SKM-1 treated with dmso at 0.1 percent for 144 hours (cell line): ENCODE data around the gene BAIAP3.

ENCODE experiments used
- DNase-seq: peaks from one replicate; lab custom pipeline; 2025; ENCODE audit not compliant: unreplicated experiment; lab: John Stamatoyannopoulos, UW

BAIAP3 gene

GRCh38 chr16:1298406-1298805 lies 35.0 kb upstream of the BAIAP3 start:
- DNase-seq = no peak

GRCh38 chr16:1299012-1299867 lies 34.2 kb upstream of the BAIAP3 start:
- DNase-seq = no peak

DNA sequence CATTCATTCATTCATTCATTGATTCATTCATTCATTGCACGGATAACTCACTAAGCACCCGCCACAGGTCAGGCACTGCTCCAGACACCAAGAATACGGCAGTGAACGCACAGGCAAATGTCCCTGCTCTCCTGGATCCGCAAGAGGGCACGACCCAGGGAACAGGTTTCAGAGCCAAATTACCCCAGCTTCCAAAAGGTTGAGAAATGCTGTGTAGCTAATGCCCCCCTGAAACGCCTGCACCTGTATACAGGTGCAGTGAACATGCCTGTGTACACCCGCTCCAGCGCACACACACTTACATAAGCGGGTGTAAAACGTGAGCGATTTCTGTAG lies 33.6 kb upstream of the BAIAP3 start:
- no peak for DNase-seq

DNA sequence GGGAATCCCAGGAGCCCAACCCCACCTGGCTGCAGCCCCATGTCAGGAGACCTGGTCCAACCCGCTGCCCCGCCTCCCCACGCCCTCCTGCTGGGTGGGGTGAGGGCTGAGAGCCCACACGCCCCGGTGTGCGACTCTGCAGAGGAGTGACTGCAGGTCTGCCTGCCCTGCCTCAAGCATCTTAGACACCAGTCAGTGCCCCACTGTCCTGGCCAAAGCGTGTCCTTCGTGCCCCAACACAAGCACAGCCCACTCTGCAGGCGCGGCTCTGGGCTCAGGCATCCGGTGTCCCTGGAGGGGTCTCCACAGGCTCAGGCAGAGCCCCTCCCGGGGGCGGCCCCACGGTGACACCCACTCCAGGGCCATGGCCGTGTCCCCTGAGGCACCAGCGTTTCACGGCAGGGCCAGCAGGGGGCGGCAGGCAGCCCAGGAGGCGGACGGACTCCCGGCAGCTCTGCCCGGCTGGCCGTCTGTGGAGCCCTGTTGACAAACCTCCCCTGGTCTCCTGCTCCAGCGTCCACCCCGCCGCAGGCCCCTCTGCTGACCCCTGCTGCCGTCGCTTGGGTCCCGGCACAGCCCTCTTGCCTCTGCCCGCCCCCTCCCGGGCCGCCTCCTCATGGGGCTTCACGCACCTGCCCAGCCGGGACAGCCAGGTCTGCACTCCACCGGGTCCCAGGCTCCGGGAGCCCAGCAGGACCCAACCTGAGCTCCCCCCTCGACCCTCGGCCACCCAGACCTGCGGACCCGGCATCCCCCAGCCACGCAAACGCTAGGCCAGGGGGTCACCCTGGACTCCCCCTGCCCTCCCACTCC lies 32.6 kb upstream of the BAIAP3 start:
- DNase-seq = peak; percentile 49

- DNase-seq = no peak
Measured at GRCh38 chr16:1301562-1301961, 31.9 kb upstream of the BAIAP3 start.

- DNase-seq = no peak
Measured at GRCh38 chr16:1305823-1306222, 27.6 kb upstream of the BAIAP3 start.

DNA sequence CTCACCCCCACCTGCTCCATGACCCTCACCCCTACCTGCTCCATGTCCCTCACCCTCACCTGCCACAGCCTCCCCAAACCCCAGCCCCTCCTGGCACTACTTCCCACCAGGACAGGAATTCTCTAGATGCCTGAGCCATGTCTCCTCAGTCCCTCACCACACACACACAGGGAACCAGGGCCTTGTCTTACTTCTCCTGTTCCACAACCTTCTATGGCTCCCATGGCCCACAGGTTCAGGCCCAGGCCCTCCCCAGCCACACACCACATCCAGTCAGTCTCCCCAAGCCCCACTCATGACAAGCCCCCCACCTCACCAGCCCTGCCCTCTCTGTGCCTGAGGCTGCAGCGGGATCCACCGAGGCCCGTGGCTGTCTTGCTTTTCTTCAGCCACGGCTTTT lies 27.1 kb upstream of the BAIAP3 start:
- DNase-seq = no peak

- peak; percentile 70 for DNase-seq
Measured at GRCh38 chr16:1308036-1308976, 25.1 kb upstream of the BAIAP3 start.

DNA sequence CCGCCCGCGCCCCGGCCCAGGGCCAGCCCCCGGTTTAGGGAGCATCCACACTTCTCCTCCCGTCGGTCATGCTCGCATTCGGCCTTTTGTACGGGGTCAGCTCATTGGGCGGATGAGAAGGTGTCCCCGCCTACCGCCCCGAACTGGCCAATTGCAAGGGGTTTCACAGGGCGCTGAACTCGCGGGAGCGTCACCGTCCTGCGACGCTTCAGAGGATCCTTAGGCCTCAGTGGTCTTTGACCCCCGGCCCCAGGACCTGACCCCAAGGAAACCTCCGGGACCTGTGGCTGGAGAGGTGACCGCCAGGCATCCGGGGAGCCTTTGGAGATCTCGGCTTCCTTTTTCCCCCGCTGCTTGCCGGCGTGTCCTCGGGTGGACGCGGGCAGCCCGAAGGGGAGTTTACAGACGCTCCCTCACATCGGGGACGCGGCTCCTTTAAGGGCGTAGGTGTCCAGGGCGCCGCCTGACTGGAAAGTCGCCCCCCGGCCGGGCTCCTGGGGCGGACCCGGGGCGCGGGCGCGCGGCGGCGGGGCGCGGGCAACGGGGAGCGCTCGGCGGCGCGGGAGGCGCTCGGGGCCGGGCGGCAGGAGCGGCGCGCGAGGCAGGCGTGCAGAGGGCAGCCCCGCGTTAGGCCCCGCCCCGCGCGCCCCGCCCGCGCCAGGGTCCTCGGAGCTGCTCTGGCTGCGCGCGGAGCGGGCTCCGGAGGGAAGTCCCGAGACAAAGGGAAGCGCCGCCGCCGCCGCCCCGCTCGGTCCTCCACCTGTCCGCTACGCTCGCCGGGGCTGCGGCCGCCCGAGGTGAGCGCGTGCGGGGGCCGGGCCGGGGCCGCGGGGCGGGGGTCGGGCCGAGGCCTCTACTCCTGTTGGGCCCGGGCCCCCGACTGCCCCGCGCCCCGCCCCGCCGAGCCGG lies 24.2 kb upstream of the BAIAP3 start, which contains the start of gene UBE2I:
UBE2I (plus strand) TSS at position 660 of the 909 bp plus-strand sequence. CDS start 4,395 bp downstream, outside the sequence.
- peak; percentile 89 for DNase-seq

- DNase-seq = peak; percentile 27
Measured at GRCh38 chr16:1309888-1310831, 23.3 kb upstream of the BAIAP3 start.

DNA sequence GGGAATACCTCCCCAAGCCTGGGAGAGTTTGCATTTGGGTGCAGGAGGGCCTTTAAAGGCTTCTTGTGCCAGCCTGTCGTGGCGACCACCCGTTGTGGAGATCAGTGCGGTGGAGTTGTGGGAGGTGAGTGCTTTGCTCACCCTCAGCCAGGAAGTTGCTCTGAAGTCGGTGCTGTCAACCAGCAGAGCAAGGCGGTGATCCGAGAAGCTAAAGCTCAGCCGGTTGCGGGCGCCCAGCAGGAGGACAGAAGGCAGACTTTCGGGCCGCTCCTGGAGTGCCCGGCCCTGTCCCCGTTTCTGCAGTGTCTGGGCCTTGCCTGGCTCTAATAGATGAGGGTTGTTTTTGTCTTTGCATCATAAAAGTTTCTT lies 22.6 kb upstream of the BAIAP3 start:
- no peak for DNase-seq

- DNase-seq = no peak
Measured at GRCh38 chr16:1311212-1311737, 22.2 kb upstream of the BAIAP3 start.

- DNase-seq = no peak
Measured at GRCh38 chr16:1311738-1312466, 21.5 kb upstream of the BAIAP3 start.

- DNase-seq = no peak
Measured at GRCh38 chr16:1312467-1312816, 21.0 kb upstream of the BAIAP3 start.

- DNase-seq = no peak
Measured at GRCh38 chr16:1312903-1313302, 20.5 kb upstream of the BAIAP3 start.

- no peak for DNase-seq
Measured at GRCh38 chr16:1313721-1314369, 19.6 kb upstream of the BAIAP3 start.

GRCh38 chr16:1314399-1315068 lies 18.9 kb upstream of the BAIAP3 start:
- no peak for DNase-seq
